ENCODE measurements around the gene UBE2J2. TPM values are rescaled to one million over a fixed set of nuclear protein-coding genes. Genes with fewer than 3 reads are reported as not detected.

The UBE2J2 gene
- total RNA-seq, 1 donor from 2014 or later = 25.2 TPM

GRCh38 chr1:1259119-1259488 is 14.6 kb downstream of the UBE2J2 start:
- Histone ChIP-seq H3K9me3 (no peaks in the 10 kb centered on the region), H3K4me1 (no peaks in the 10 kb centered on the region), H3K4me3 (no peak overlapping the region), H3K36me3 (peaks cover 73 to 92% of the 10 kb centered on the region in 2 donors), H3K27me3 (no peaks in the 10 kb centered on the region), H3K27ac (no peak overlapping the region)
- no peak for TF ChIP-seq CTCF (IDR thresholded peaks at IDR 0.05)
- no peak for DNase-seq (ENCODE audit: low spot score in 2 of 2)
- intact Hi-C loops (cut with DNase I) = no loop called here

- Histone ChIP-seq H3K36me3 (peaks cover 68 to 87% of the 10 kb centered on the region in 2 donors), H3K9me3 (no peaks in the 10 kb centered on the region), H3K4me1 (no peaks in the 10 kb centered on the region), H3K27ac (no peak overlapping the region), H3K27me3 (no peaks in the 10 kb centered on the region), H3K4me3 (no peak overlapping the region)
- no peak for DNase-seq (ENCODE audit: low spot score in 2 of 2)
- TF ChIP-seq CTCF (IDR thresholded peaks at IDR 0.05) = no peak
- intact Hi-C loops (cut with DNase I) = no loop called here
These were observed 16.4 kb downstream of the UBE2J2 start for GRCh38 chr1:1256956-1257871.

GRCh38 chr1:1255611-1256010 is 18.0 kb downstream of the UBE2J2 start:
- Histone ChIP-seq H3K27me3 (no peaks in the 10 kb centered on the region), H3K36me3 (peaks cover 58 to 71% of the 10 kb centered on the region in 2 donors), H3K4me3 (no peak overlapping the region), H3K9me3 (no peaks in the 10 kb centered on the region), H3K4me1 (no peaks in the 10 kb centered on the region), H3K27ac (no peak overlapping the region)
- DNase-seq (ENCODE audit: low spot score in 2 of 2) = no peak
- intact Hi-C loops (cut with DNase I) = no loop called here
- no peak for TF ChIP-seq CTCF (IDR thresholded peaks at IDR 0.05)

GRCh38 chr1:1255078-1255477 is 18.6 kb downstream of the UBE2J2 start:
- Histone ChIP-seq H3K27ac (no peak overlapping the region), H3K4me1 (no peaks in the 10 kb centered on the region), H3K9me3 (no peaks in the 10 kb centered on the region), H3K4me3 (no peak overlapping the region), H3K36me3 (peaks cover 54 to 66% of the 10 kb centered on the region in 2 donors), H3K27me3 (no peaks in the 10 kb centered on the region)
- no peak for DNase-seq (ENCODE audit: low spot score in 2 of 2)
- intact Hi-C loops (cut with DNase I) = no loop called here
- TF ChIP-seq CTCF (IDR thresholded peaks at IDR 0.05) = no peak

- intact Hi-C loops (cut with DNase I) = no loop called here
- H3K4me1 ChIP-seq = no peaks in the 10 kb centered on the region
- no peak overlapping the region for H3K4me3 ChIP-seq
- H3K27ac ChIP-seq = no peak overlapping the region
- DNase-seq (ENCODE audit: low spot score in 2 of 2) = no peak
- no peaks in the 10 kb centered on the region for H3K27me3 ChIP-seq
- peaks cover 49 to 61% of the 10 kb centered on the region in 2 donors for H3K36me3 ChIP-seq
- H3K9me3 ChIP-seq = no peaks in the 10 kb centered on the region
- TF ChIP-seq CTCF (IDR thresholded peaks at IDR 0.05) = no peak
These were observed 19.0 kb downstream of the UBE2J2 start for GRCh38 chr1:1254667-1254998.
